A673 (cell line): Measurements from ENCODE around the gene RASSF7. TPM values are rescaled to one million over a fixed set of nuclear protein-coding genes. Genes with fewer than 3 reads are reported as not detected.

Experiments
- BruUV-seq: library from RNA; stranded (reverse); fragments of 400-500 nt; replicated peaks from 2 replicates; lab custom pipeline; 2021; lab: Mats Ljungman, UMichigan
- CTCF ChIA-PET: fragments of 300-600 bp; sonication (Branson Sonifier 250); formaldehyde crosslinking; loops from one replicate; lab custom pipeline; 2022; ENCODE audit warnings: antibody characterized with exemption; lab: Charles Lee
- POLR2A ChIA-PET: fragments of 300-600 bp; sonication (Branson Sonifier 250); formaldehyde crosslinking; loops from one replicate; lab custom pipeline; 2022; ENCODE audit warnings: antibody characterized with exemption; ENCODE audit not compliant: low non-redundant PET; lab: Charles Lee
- DNase-seq: peaks from one replicate; pipeline ENCODE4 v3.0.0-alpha.2; 2015; ENCODE audit warnings: low spot score
- H3K27ac ChIP-seq: fragments of 200-600 bp; sonication (generic); 2 replicates; pipeline ENCODE4 v1.5.1; 2016; ENCODE audit warnings: mixed run types, low read depth, mild to moderate bottlenecking, mixed read lengths, antibody characterized with exemption, low read length; ENCODE audit not compliant: poor library complexity, severe bottlenecking
- H3K27me3 ChIP-seq: fragments of 200-600 bp; sonication (generic); replicated peaks from 2 replicates; pipeline ENCODE4 v1.6.1; 2017; ENCODE audit warnings: mixed run types, low read depth, mild to moderate bottlenecking, mixed read lengths, antibody characterized with exemption, low read length; ENCODE audit not compliant: insufficient read depth, poor library complexity
- H3K36me3 ChIP-seq: fragments of 200-600 bp; sonication (generic); 2 replicates; pipeline ENCODE4 v1.6.1; 2016; ENCODE audit warnings: mixed run types, mild to moderate bottlenecking, mixed read lengths, antibody characterized with exemption, low read length; ENCODE audit not compliant: insufficient read depth, poor library complexity, severe bottlenecking
- H3K4me1 ChIP-seq: fragments of 200-600 bp; sonication (generic); 2 replicates; pipeline ENCODE4 v1.6.1; 2017; ENCODE audit warnings: mixed run types, mild to moderate bottlenecking, mixed read lengths, antibody characterized with exemption, low read length; ENCODE audit not compliant: insufficient read depth, poor library complexity, severe bottlenecking
- H3K4me3 ChIP-seq: fragments of 200-600 bp; sonication (generic); 2 replicates; pipeline ENCODE4 v1.5.1; 2016; ENCODE audit warnings: low read depth, mixed run types, mild to moderate bottlenecking, mixed read lengths, low read length; ENCODE audit not compliant: poor library complexity, severe bottlenecking
- H3K9me3 ChIP-seq: fragments of 200-600 bp; sonication (generic); 2 replicates; pipeline ENCODE4 v1.6.1; 2016; ENCODE audit warnings: mixed run types, low read depth, mild to moderate bottlenecking, mixed read lengths, antibody characterized with exemption, low read length; ENCODE audit not compliant: poor library complexity, severe bottlenecking
- CTCF ChIP-seq: fragments of 300-800, 200-600 bp; sonication (generic); conservative IDR thresholded peaks from 2 replicates; pipeline ENCODE4 v1.5.1; 2017; ENCODE audit warnings: low read depth, mild to moderate bottlenecking, antibody characterized with exemption, low read length, moderate library complexity, mixed read lengths
- EZH2 ChIP-seq: fragments of 200-600 bp; sonication (generic); IDR thresholded peaks from 2 replicates; pipeline ENCODE4 v1.6.1; 2017; ENCODE audit warnings: borderline replicate concordance, low read depth, mild to moderate bottlenecking, mixed read lengths, antibody characterized with exemption, low read length; ENCODE audit not compliant: poor library complexity, severe bottlenecking
- intact Hi-C: fragments of 100-400 bp; cut with micrococcal nuclease; formaldehyde crosslinking; loops from one replicate; pipeline ENCODE4 v1.10.0; 2022; ENCODE audit not compliant: unreplicated experiment
- total RNA-seq: library from RNA; stranded (reverse); gene quantifications from 2 replicates; pipeline ENCODE4 v1.2.3, GENCODE V29; 2021

RASSF7 gene
- total RNA-seq, 1 experiment from 2014 or later, result 4.6 TPM

GRCh38 chr11:551596-551995 is 9.2 kb upstream of the RASSF7 start:
- Histone ChIP-seq H3K27ac (no peak overlapping the region), H3K27me3 (peaks cover 12% of the 10 kb centered on the region), H3K4me1 (peaks cover 6% of the 10 kb centered on the region), H3K36me3 (no peaks in the 10 kb centered on the region), H3K4me3 (no peak overlapping the region), H3K9me3 (no peaks in the 10 kb centered on the region)
- ChIA-PET CTCF (no interaction called here), POLR2A (no interaction called here)
- intact Hi-C loops, result loop anchor here (10.0 kb wide), 1 partner anchor 173 kb away; no protein-coding TSS in a partner anchor
- TF ChIP-seq CTCF (no peak), EZH2 (no peak)
- DNase-seq, result no peak
- BruUV-seq, result no TSS peak

- TF ChIP-seq CTCF (no peak), EZH2 (no peak)
- H3K27me3 ChIP-seq, result peaks cover 22% of the 10 kb centered on the region
- H3K4me3 ChIP-seq, result no peak overlapping the region
- no peaks in the 10 kb centered on the region for H3K36me3 ChIP-seq
- no peaks in the 10 kb centered on the region for H3K9me3 ChIP-seq
- peaks cover 6% of the 10 kb centered on the region for H3K4me1 ChIP-seq
- intact Hi-C loops, result loop anchor here (10.0 kb wide), 1 partner anchor 171 kb away; no protein-coding TSS in a partner anchor
- DNase-seq, result no peak
- POLR2A ChIA-PET, result no interaction called here
- CTCF ChIA-PET, result no interaction called here
- no TSS peak for BruUV-seq
- H3K27ac ChIP-seq, result no peak overlapping the region
Observed at GRCh38 chr11:553083-553987, 7.4 kb upstream of the RASSF7 start.

- ChIA-PET POLR2A (no interaction called here), CTCF (no interaction called here)
- no TSS peak for BruUV-seq
- peaks cover 6% of the 10 kb centered on the region for H3K4me1 ChIP-seq
- no peaks in the 10 kb centered on the region for H3K36me3 ChIP-seq
- no peak overlapping the region for H3K27ac ChIP-seq
- DNase-seq, result no peak
- intact Hi-C loops, result loop anchor here (10.0 kb wide), 1 partner anchor 171 kb away; no protein-coding TSS in a partner anchor
- H3K9me3 ChIP-seq, result no peaks in the 10 kb centered on the region
- H3K4me3 ChIP-seq, result no peak overlapping the region
- TF ChIP-seq EZH2, result no peak
- H3K27me3 ChIP-seq, result peaks cover 22% of the 10 kb centered on the region
Observed at GRCh38 chr11:553988-554340, 6.8 kb upstream of the RASSF7 start.
